MM.1S (cell line): ENCODE results near the gene NPPA.
A peak's percentile ranks its signal among the peaks of the same experiment; 100 is the strongest.

Source experiments
- DNase-seq: peaks from one replicate; pipeline ENCODE4 v3.0.0-alpha.2; 2015
- H2AFZ ChIP-seq: fragments of 300-600 bp; sonication (generic); 2 replicates; pipeline ENCODE4 v1.6.0; 2016; ENCODE audit warnings: antibody characterized with exemption, low read length
- H3F3A ChIP-seq: fragments of 300-600 bp; sonication (generic); 2 replicates; pipeline ENCODE4 v1.6.1; 2016; ENCODE audit warnings: mild to moderate bottlenecking, antibody characterized with exemption, low read length, moderate library complexity, mixed read lengths; ENCODE audit not compliant: insufficient read depth
- H3K27ac ChIP-seq: fragments of 300-600 bp; sonication (generic); 2 replicates; pipeline ENCODE4 v1.5.1; 2016; ENCODE audit warnings: mild to moderate bottlenecking, low read length
- H3K27me3 ChIP-seq: fragments of 300-600 bp; sonication (generic); replicated peaks from 2 replicates; pipeline ENCODE4 v1.6.0; 2016; ENCODE audit warnings: low read length; ENCODE audit not compliant: insufficient read depth
- H3K36me3 ChIP-seq: fragments of 300-600 bp; sonication (generic); replicated peaks from 2 replicates; pipeline ENCODE4 v1.6.1; 2016; ENCODE audit warnings: mild to moderate bottlenecking, low read length, mixed read lengths; ENCODE audit not compliant: insufficient read depth
- H3K4me1 ChIP-seq: fragments of 300-600 bp; sonication (generic); 2 replicates; pipeline ENCODE4 v1.6.1; 2016; ENCODE audit warnings: low read length, mixed read lengths
- H3K4me2 ChIP-seq: fragments of 300-600 bp; sonication (generic); 2 replicates; pipeline ENCODE4 v1.6.0; 2016; ENCODE audit warnings: low read depth, low read length
- H3K4me3 ChIP-seq: fragments of 300-600 bp; sonication (generic); 2 replicates; pipeline ENCODE4 v1.5.1; 2016; ENCODE audit warnings: low read length, mixed read lengths
- H3K79me2 ChIP-seq: fragments of 300-600 bp; sonication (generic); 2 replicates; pipeline ENCODE4 v1.6.1; 2016; ENCODE audit warnings: mixed run types, low read length, mixed read lengths
- H3K9ac ChIP-seq: fragments of 300-600 bp; sonication (generic); 2 replicates; pipeline ENCODE4 v1.6.1; 2016; ENCODE audit warnings: low read length, mixed read lengths
- H3K9me2 ChIP-seq: fragments of 300-600 bp; sonication (generic); replicated peaks from 2 replicates; pipeline ENCODE4 v1.6.1; 2016; ENCODE audit warnings: mild to moderate bottlenecking, low read length, mixed read lengths; ENCODE audit not compliant: insufficient read depth
- H3K9me3 ChIP-seq: fragments of 300-600 bp; sonication (generic); replicated peaks from 2 replicates; pipeline ENCODE4 v1.6.1; 2016; ENCODE audit warnings: mild to moderate bottlenecking, low read length, mixed read lengths; ENCODE audit not compliant: insufficient read depth
- H4K20me1 ChIP-seq: fragments of 300-600 bp; sonication (generic); 2 replicates; pipeline ENCODE4 v1.6.1; 2016; ENCODE audit warnings: mild to moderate bottlenecking, low read length, moderate library complexity, mixed read lengths; ENCODE audit not compliant: insufficient read depth
- CTCF ChIP-seq: fragments of 300-600 bp; sonication (generic); IDR thresholded peaks from 2 replicates; pipeline ENCODE4 v1.5.1; 2016; ENCODE audit warnings: antibody characterized with exemption, low read length, mixed read lengths
- EZH2 ChIP-seq: fragments of 300-600 bp; sonication (generic); optimal IDR thresholded peaks from 2 replicates; pipeline ENCODE3; 2017; ENCODE audit warnings: low read depth, mild to moderate bottlenecking, antibody characterized with exemption, low read length, mixed read lengths
- EZH2phosphoT487 ChIP-seq: fragments of 300-600 bp; sonication (generic); IDR thresholded peaks from 2 replicates; pipeline ENCODE4 v1.6.1; 2018; ENCODE audit warnings: antibody characterized with exemption, low read length

Gene NPPA

DNA sequence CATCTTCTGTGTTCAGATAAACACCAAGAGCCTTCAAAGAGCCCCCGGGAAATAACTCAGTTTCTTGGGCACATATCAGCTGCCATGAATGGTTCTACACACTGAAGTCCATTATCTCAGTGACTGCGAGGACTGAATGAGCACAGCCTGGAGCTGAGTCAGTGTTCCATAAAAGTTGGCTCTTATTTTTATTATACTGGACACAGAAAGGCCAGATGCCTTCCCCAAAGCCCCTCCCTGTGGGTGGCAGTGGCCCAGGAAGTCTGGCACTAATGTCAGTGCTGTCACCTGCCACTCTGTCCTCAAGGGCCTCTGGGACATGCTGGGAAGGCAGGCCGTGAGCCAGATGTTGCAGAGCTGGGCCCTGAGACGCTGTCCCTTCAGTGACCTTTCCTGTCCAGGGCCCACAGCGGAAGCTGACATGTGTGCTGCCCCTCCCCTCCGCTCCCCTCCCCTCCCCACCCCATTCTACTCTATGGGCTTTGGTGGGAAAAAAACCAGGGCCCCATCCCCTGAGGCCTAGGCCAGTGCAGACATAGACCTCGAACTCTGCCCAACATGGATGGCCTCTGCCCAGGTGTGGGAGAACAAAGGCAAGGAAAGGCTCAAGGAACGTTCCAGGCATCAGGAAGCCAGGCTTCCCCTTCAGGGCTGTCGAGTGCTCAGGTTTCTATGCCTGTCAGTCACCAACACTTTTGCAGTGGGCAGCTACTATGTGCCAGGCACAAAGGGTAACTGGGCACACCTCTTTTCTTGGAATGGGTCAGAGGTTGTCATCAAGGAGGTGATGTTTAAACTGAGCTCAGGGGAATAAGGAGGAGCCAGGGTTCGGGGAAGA lies 33.5 kb upstream of the NPPA start:
- H3K4me2 ChIP-seq = no peak overlapping the region
- H3K36me3 ChIP-seq = no peaks in the 10 kb centered on the region
- H3K27me3 ChIP-seq = peaks cover 99% of the 10 kb centered on the region

DNA sequence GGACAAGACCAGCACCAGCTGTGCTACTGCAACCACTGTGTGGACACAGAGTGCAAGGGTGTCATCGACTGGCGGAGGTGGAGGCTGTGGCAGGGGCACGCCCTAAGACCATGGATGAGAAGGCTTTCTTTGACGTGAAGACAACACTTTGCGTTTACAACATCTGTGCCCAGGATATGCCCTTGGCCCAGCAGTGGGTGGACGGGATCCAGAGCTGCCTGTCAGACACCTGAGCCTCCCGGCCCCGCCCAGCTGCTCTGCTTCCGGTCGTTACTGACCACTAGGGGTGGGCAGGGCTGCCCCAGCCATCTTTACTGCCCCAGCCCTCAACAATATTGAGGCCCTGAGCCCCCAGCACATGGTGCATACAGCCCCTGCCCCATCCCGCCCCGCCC lies 32.6 kb upstream of the NPPA start:
- no peak for TF ChIP-seq EZH2
- TF ChIP-seq EZH2phosphoT487 = no peak
- TF ChIP-seq CTCF = no peak
- Histone ChIP-seq H3K79me2 (no peaks in the 10 kb centered on the region), H3K9ac (no peak overlapping the region), H3K36me3 (no peaks in the 10 kb centered on the region), H3K27ac (no peak overlapping the region), H3K4me1 (no peaks in the 10 kb centered on the region), H3F3A (no peaks in the 10 kb centered on the region), H4K20me1 (no peaks in the 10 kb centered on the region), H3K4me3 (no peak overlapping the region), H3K27me3 (peaks cover 99% of the 10 kb centered on the region), H3K9me2 (no peaks in the 10 kb centered on the region), H3K4me2 (no peak overlapping the region), H2AFZ (no peak overlapping the region), H3K9me3 (no peaks in the 10 kb centered on the region)
- no peak for DNase-seq

More for the DNA sequence above, 33.5 kb upstream of the NPPA start:
- no peaks in the 10 kb centered on the region for H3K9me3 ChIP-seq
- H3K4me3 ChIP-seq = no peak overlapping the region
- DNase-seq = no peak
- H2AFZ ChIP-seq = no peak overlapping the region
- no peak overlapping the region for H3K9ac ChIP-seq
- H3F3A ChIP-seq = no peaks in the 10 kb centered on the region
- TF ChIP-seq EZH2phosphoT487 (no peak), CTCF (no peak), EZH2 (no peak)
- H4K20me1 ChIP-seq = no peaks in the 10 kb centered on the region
- no peaks in the 10 kb centered on the region for H3K9me2 ChIP-seq
- H3K27ac ChIP-seq = no peak overlapping the region
- H3K79me2 ChIP-seq = no peaks in the 10 kb centered on the region
- no peaks in the 10 kb centered on the region for H3K4me1 ChIP-seq

DNA sequence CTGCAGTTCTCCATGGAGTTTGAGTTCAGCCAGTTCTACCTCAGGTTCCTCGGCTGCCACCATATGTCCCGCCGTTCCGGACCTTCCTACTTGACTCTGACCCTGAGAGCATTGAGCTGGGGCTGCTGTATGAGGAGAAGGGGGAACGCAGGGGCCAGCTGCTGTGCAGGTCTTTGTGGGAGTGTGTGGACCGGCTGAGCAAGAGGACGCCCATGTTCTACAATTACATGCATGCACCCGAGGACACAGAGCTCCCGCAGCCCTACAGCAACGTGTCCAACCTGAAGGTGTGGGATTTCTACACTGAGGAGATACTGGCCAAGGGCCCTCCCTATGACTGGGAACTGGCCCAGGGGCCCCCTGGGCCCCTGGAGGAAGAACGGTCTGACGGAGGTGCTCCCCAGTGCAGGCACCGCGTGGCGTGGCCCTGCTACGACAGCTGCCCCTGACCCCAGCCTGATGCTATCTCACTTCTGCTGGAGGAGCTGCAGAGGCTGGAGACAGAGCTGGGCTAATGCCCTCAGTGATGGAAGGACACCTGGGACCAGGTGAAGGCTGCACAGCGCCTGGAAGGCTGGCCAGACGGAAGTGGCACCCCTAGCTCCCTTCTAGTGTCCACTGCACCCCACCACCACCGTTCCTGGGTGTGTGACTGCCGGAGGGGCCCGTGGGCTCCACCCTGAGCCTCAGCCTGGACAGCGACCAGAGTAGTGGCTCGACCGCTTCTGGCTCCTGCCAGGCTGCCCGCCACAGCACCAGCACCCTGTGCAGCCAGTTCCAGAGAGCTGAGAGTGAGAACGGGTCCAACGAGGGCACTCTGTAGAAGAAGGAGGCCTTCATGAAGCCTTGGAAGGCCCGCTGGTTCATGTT lies 32.0 kb upstream of the NPPA start:
- no peaks in the 10 kb centered on the region for H3K79me2 ChIP-seq
- no peaks in the 10 kb centered on the region for H3K9me2 ChIP-seq
- H3K9me3 ChIP-seq = no peaks in the 10 kb centered on the region
- H2AFZ ChIP-seq = no peak overlapping the region
- H3F3A ChIP-seq = no peaks in the 10 kb centered on the region
- DNase-seq = no peak
- no peak overlapping the region for H3K9ac ChIP-seq
- no peaks in the 10 kb centered on the region for H3K36me3 ChIP-seq
- H3K4me3 ChIP-seq = no peak overlapping the region
- H3K4me2 ChIP-seq = no peak overlapping the region
- H3K4me1 ChIP-seq = no peaks in the 10 kb centered on the region
- H3K27me3 ChIP-seq = peaks cover 100% of the 10 kb centered on the region
- no peak for TF ChIP-seq EZH2phosphoT487
- TF ChIP-seq CTCF = no peak
- peak; percentile 73 for TF ChIP-seq EZH2
- no peaks in the 10 kb centered on the region for H4K20me1 ChIP-seq
- no peak overlapping the region for H3K27ac ChIP-seq
